Measurements from ENCODE around the gene IL34.
A peak's percentile ranks its signal among the peaks of the same experiment; 100 is the strongest.

IL34 gene

DNA sequence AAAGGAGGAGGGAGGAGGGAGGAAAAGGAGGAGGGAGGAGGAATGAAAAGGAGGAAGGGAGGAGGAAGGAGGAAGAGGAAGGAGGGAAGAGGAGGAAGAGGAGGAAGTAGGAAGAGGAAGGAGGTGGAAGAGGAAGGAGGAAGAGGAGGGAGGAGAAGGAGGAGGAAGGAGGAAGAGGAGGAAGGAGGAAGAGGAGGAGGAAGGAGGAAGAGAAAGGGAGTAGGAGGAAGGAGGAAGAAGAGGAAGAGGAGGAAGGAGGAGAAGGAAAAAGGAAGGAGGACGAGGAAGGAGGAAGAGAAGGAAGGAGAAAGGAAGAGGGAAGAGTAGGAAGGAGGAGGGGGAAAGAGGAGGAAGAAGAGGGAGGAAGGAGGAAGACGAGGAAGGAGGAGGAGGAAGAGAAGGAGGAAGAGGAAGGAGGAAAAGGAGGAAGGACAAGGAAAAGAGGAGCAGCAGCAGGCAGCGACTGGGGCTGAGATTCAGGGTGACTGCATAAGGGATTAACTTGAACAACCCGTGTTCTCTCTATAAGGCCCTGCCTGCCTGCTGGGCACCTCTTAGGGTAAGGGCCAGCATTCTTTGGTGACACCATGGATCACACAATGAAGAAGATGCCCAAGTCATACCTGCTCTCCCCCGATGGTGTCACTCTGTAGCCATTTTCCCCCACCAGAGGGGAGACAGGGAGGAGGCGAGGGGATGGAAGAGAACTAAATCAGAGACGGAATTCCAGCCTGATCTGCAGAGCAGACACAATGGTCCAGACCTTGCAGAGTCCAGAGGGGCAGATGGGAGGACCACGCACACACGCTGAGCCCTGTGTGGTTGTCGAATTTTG is 1.4 kb upstream of the IL34 start:
- no peak for DNase-seq
- TF ChIP-seq POLR2A (IDR thresholded peaks at IDR 0.05; ENCODE audit: low read length) (no peak), GATA1 (IDR thresholded peaks at IDR 0.05; ENCODE audit: low read depth, low read length) (no peak)

DNA sequence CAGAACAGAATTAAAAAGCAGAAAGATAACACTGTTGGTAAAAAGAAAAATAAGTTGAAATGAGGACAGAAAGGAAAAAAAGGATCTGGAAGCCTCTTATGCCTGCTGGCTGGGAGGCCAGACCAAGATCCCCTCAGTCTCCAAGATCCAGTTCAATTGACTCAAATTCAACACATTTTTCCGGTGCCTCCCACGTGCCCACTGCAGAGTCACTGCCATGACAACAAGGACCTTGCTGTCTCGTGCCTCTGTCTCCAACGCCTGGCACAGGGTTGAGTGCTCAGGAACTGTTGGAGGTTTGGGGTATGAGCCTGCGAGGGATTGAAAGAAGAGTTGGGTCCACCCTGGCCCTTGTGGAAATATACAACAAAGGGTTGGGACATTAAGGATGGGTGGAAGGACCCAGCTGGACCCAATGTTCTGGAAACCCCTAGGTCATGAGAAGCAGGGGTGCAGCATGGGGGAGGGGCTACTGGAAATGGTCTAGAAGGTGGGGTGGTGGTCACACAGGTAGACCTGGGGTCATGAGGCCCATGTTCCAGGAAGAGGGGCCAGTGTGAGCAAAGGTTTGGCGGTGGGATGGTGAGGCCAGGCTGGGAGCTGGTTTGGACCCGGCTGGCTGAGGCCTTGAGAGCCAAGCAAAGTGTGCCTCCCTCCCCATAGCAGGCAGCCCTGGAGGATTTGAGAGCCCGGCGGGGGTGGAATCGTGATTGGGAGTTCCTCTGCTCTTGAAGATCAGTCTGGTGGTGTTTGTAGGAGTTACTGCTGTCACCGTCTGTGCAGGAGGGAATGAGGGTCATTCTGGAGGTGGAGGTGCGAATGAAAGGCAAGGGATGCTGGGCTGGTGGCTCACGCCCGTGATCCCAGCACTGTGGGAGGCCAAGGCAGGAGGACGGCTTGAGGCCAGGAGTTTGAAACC is 1.3 kb downstream of the IL34 start:
- DNase-seq = no peak
- TF ChIP-seq GATA1 (IDR thresholded peaks at IDR 0.05; ENCODE audit: low read depth, low read length) (no peak), POLR2A (IDR thresholded peaks at IDR 0.05; ENCODE audit: low read length) (no peak)

DNA sequence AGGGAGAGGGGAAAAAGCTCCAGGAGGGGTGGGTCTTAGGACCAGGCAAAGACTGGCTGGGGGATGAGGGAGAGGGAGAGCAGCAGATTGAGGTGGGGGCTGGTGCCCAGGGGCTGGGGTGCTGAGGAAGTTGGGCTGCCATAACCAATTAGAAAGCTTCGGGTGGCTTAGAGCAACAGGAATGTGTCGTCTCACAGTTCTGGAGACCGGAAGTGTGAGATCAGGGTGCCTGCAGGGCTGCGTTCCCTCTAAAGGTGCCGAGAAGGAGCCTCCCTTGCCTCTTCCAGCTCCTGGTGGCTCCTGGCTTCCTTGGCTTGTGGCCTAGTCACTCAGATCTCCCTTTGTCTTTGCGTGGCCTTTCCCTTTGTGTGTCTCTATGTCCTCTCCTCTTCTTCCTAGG is 2.2 kb downstream of the IL34 start:
- TF ChIP-seq GATA1 (IDR thresholded peaks at IDR 0.05; ENCODE audit: low read depth, low read length) (no peak), POLR2A (IDR thresholded peaks at IDR 0.05; ENCODE audit: low read length) (no peak)
- DNase-seq = no peak

DNA sequence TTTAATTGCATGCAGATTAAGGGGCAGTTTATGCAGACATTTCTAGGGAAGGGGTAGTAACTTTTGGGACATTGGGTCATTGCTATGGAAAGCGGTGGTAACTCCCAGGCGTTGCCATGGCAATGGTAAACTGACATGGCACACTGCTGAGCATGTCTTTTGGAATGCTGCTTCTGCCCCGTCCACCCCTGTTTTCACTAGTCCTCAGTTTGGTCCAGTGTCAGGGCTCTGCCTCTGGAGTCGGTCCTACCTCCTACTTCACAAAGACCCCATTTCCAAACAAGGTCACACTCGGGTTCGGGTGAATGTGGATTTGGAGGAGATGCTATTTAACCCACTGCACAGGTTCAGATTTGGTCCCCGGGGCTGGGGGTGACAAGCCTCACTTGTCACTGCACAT is 2.9 kb downstream of the IL34 start:
- TF ChIP-seq POLR2A (IDR thresholded peaks at IDR 0.05; ENCODE audit: low read length) (no peak), GATA1 (IDR thresholded peaks at IDR 0.05; ENCODE audit: low read depth, low read length) (no peak)
- no peak for DNase-seq

DNA sequence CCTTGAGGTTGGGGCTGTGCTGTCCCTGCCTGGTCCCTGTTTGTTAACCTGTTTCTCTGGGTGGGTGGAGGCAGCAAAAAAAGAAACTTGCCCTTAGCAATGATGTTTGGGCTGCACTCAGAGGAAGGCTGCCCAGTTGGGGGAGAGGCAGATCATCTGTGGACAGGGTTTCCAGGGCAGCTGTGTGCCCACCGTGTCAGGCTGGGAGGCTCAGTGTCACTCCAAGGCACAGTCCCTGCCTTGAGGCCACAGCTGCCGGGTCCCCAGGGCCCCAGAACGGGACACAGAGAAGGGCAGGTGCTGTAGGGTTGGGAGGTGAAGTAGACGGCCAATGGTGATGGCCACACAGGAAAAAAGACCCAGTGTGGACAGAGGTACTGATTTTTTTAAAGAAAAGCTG is 3.9 kb downstream of the IL34 start:
- no peak for DNase-seq
- TF ChIP-seq POLR2A (IDR thresholded peaks at IDR 0.05; ENCODE audit: low read length) = no peak
- no peak for TF ChIP-seq GATA1 (IDR thresholded peaks at IDR 0.05; ENCODE audit: low read depth, low read length)

DNA sequence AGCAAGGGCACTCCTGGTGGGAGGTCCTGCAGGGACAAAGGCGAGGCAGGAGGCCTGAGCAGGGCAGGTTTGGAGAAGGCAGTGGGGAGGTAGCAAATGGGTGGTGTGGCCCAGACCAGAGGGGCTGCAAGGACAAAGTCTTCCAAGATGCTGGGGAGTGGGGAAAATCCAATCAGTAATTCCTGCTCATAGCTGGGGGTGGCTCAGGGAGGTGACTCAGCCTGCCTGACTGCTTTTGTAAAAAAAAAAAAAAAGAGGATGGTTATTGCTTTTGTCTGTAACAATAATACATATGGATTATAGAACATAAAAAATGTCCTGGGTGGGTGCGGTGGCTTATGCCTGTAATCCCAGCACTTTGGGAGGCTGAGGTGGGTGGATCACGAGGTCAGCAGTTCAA is 5.2 kb downstream of the IL34 start:
- no peak for DNase-seq
- TF ChIP-seq POLR2A (IDR thresholded peaks at IDR 0.05; ENCODE audit: low read length) (no peak), GATA1 (IDR thresholded peaks at IDR 0.05; ENCODE audit: low read depth, low read length) (no peak)

DNA sequence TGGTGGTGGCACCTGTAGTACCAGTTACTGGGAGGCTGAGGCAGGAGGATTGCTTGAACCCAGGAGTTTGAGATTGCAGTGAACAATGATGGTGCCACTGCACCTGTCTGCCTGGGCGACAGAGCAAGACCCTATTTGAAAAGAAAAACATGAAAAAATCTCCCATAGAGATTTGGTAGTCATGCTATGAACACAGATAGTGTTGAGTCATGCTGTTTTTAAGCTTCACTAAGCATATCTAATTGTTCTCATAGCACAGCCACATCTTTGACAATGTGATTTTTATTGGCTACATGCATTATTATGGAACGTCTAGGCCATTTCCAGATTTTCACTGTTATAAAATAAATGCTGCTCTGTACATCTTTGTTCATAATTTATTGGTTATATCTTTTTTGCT is 6.0 kb downstream of the IL34 start:
- DNase-seq = no peak
- TF ChIP-seq GATA1 (IDR thresholded peaks at IDR 0.05; ENCODE audit: low read depth, low read length) = no peak
- no peak for TF ChIP-seq POLR2A (IDR thresholded peaks at IDR 0.05; ENCODE audit: low read length)

DNA sequence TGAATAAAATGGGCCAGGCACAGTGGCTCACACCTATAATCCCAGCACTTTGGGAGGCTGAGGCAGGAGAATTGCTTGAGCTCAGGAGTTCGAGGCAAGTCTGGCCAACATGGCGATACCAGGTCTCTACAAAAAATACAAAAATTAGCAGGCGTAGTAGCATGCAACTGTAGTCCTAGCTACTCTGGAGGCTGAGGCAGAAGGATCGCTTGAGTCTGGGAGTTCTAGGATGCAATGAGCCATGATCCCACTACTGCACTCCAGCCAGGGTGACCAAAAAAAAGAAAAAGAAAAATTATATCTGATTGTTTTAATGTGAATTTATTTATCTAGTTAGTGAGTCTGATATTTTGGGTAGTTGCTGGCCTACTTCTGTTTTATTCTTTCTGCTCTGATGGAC is 7.0 kb downstream of the IL34 start:
- DNase-seq = no peak
- TF ChIP-seq GATA1 (IDR thresholded peaks at IDR 0.05; ENCODE audit: low read depth, low read length) (no peak), POLR2A (IDR thresholded peaks at IDR 0.05; ENCODE audit: low read length) (no peak)

DNA sequence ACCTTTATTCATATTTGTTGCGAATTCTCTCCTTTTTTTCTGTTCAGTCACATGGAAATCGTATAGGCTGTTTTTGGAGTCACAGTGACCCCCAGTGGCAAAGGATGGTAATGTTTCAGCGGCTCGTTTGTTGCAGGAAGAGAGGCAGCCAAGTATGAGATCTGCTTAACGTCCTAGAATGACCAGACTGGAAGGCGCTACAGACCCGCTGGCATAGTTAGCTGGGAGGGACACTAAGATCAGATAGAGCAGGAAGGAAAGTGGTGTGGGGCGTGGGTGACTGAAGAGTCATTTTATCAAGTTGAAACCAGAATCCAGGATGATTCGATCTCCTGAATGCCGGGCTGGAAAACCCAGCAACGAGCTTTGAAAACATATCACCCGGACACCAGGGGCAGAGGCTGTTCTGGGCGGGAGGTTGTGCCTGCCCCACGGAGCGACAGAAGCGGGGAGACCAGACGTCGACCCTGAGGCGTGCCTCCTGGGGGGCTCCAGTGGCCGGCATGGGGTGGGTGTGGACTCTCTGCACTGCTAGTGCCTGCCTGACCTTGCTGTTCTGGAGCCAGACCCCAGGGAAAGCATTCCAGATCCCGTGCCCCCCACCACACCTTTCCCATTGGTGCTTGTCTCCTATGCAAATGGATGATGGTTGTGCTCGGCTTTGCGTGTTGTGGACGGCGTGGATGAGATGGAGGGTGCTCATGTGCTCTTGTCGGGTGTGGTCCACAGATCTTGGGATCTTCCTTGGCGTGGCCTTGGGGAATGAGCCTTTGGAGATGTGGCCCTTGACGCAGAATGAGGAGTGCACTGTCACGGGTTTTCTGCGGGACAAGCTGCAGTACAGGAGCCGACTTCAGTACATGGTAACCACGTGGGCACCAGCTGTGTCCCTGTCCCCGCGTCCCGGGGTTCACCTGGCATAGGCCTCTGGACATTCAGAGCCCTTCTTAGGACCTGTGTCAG is 7.7 kb downstream of the IL34 start:
- TF ChIP-seq GATA1 (IDR thresholded peaks at IDR 0.05; ENCODE audit: low read depth, low read length) (no peak), POLR2A (IDR thresholded peaks at IDR 0.05; ENCODE audit: low read length) (no peak)
- peak; percentile 86 to 90 for DNase-seq

DNA sequence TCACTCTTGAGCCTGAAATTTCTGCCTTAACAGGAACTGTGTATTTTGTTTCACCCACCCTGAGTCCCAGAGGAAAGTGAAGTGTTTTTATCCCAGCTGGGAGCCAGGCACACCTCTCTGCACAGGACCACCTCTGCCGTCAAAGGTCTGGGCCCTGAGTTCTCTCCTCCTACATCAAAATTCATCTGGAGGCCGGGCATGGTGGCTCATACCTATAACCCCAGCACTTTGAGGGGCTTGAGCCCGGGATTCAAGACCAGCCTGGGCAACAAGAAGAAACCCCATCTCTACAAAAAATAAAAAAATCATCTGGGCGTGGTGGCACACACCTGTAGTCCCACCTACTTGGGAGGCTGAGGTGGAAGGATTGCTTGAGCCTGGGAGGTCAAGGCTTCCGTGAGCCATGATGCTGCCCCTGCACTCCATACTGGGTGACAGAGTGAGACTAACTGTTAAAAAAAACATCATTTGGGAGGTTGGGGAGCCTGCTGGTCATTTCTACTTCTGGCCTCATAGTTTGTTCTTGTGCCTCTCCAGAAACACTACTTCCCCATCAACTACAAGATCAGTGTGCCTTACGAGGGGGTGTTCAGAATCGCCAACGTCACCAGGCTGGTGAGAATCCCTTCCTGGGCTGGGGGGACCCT is 9.8 kb downstream of the IL34 start:
- TF ChIP-seq POLR2A (IDR thresholded peaks at IDR 0.05; ENCODE audit: low read length) = no peak
- TF ChIP-seq GATA1 (IDR thresholded peaks at IDR 0.05; ENCODE audit: low read depth, low read length) = no peak
- DNase-seq = no peak

DNA sequence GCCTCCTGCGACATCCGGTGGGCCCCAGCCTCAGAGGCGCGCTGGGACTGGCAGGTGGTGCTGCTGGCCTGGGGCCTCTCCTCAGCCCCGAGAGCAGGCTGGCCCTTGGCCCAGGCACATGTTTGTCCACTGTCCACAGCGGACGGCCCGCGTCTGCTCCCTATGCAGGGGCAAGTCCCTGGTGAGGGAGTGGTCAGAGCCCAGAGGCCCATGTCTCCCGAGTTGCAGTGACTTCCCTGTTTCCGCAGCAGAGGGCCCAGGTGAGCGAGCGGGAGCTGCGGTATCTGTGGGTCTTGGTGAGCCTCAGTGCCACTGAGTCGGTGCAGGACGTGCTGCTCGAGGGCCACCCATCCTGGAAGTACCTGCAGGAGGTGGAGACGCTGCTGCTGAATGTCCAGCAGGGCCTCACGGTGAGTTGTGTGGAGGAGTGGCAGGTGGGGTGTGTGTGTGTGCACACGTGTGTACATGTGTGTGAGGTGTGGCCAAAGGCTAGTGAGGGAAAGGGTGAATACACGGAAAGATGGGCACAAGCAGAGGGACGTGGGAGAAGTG is 10.4 kb downstream of the IL34 start:
- DNase-seq = no peak
- TF ChIP-seq GATA1 (IDR thresholded peaks at IDR 0.05; ENCODE audit: low read depth, low read length) (no peak), POLR2A (IDR thresholded peaks at IDR 0.05; ENCODE audit: low read length) (no peak)

DNA sequence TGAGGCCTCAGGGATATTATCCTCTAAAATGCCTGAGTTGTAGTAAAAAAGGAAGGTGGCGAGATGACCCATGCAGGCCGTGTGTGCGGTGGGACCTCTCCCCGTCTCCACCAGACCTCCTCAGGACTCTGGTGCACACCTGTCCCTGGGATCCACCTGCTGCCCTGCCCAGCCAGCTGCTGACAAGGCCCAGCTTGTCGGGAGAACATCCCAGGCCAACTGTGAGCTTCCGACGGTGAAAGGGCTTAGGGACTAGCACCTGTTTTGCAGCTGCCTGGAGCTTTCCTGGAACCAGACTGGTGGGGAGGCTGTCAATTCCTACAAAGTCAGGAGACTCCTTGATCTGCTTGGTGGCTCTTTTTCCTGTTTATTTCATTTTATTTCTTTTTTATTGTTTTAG is 11.6 kb downstream of the IL34 start:
- TF ChIP-seq GATA1 (IDR thresholded peaks at IDR 0.05; ENCODE audit: low read depth, low read length) (no peak), POLR2A (IDR thresholded peaks at IDR 0.05; ENCODE audit: low read length) (no peak)
- no peak for DNase-seq

DNA sequence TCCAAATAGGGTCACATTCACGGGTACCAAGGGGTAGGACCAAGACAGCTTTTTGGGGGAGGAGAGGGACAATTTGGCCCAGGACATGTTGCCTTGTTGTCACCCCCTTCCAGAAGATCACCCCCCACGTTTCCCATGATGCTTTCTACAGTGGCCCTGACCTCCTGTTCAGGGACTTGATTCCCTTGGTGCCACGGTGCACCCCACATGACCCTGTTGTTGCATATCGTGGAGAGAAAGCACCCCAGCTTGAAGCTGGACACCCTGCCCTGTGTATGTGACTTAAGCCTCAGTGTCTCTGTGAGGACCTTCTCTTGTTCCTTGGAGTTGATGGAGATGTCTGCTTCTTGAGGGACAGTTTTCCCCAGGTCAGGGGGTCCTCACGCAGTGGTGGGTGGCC is 12.6 kb downstream of the IL34 start:
- TF ChIP-seq GATA1 (IDR thresholded peaks at IDR 0.05; ENCODE audit: low read depth, low read length) = no peak
- no peak for TF ChIP-seq POLR2A (IDR thresholded peaks at IDR 0.05; ENCODE audit: low read length)
- DNase-seq = no peak

Data from erythroblast (primary cell).